K562 (cell line): Measurements from ENCODE around the gene ASIC1. TPM values are rescaled to one million over a fixed set of nuclear protein-coding genes. Genes with fewer than 3 reads are reported as not detected.

Experiments
- CBFA2T3 ChIP-seq: fragments of 450-650 bp; IDR thresholded peaks from 2 replicates; pipeline ENCODE4 v1.6.1; 2017
- CHD1 ChIP-seq: fragments of 200-600 bp; sonication (generic); IDR thresholded peaks from one replicate; pipeline ENCODE4 v1.6.1; 2012; ENCODE audit warnings: mild to moderate bottlenecking, moderate library complexity, low read length, inconsistent platforms
- DPF2 ChIP-seq: fragments of 450-650 bp; IDR thresholded peaks from 2 replicates; pipeline ENCODE4 v1.6.1; 2016
- E2F3 ChIP-seq: fragments of 250-450 bp; sonication (Bioruptor Pico); IDR thresholded peaks from 2 replicates; pipeline ENCODE4 v1.4.0; 2020; ENCODE audit warnings: mild to moderate bottlenecking
- EGR1 ChIP-seq: fragments of 450-650 bp; conservative IDR thresholded peaks from 2 replicates; pipeline ENCODE4 v1.6.1; 2017; ENCODE audit warnings: mild to moderate bottlenecking
- KLF6 ChIP-seq: fragments of 250-450 bp; sonication (Bioruptor Pico); IDR thresholded peaks from 2 replicates; pipeline ENCODE4 v1.4.0; 2020; ENCODE audit warnings: mild to moderate bottlenecking, moderate library complexity, borderline replicate concordance
- SMARCA5 ChIP-seq: fragments of 450-650 bp; IDR thresholded peaks from 2 replicates; pipeline ENCODE4 v1.6.1; 2016
- SP2 ChIP-seq: IDR thresholded peaks from 2 replicates; pipeline ENCODE4 v1.6.1; 2011; ENCODE audit warnings: mild to moderate bottlenecking, low read depth, low read length, moderate library complexity; ENCODE audit not compliant: poor library complexity, severe bottlenecking; ENCODE audit errors: extremely low read depth
- TFAM ChIP-seq: fragments of 250-450 bp; sonication (Bioruptor Pico); conservative IDR thresholded peaks from 2 replicates; pipeline ENCODE4 v1.5.0; 2021; ENCODE audit warnings: mild to moderate bottlenecking, moderate library complexity
- ZNF165 ChIP-seq: fragments of 250-450 bp; sonication (Bioruptor Pico); IDR thresholded peaks from 2 replicates; pipeline ENCODE4 v1.4.0; 2020; ENCODE audit warnings: borderline replicate concordance
- ZNF263 ChIP-seq: sonication (generic); formaldehyde crosslinking; IDR thresholded peaks from 2 replicates; pipeline ENCODE4 v1.8.0; 2022; ENCODE audit warnings: mild to moderate bottlenecking, missing genetic modification reagents, borderline replicate concordance
- ZNF3 ChIP-seq: fragments of 250-450 bp; sonication (Bioruptor Pico); IDR thresholded peaks from 2 replicates; pipeline ENCODE4 v1.5.0; 2021; ENCODE audit warnings: mild to moderate bottlenecking, moderate library complexity
- ZNF561 ChIP-seq: fragments of 450-650 bp; formaldehyde crosslinking; conservative IDR thresholded peaks from 2 replicates; pipeline ENCODE4 v1.4.0; 2020; ENCODE audit warnings: mild to moderate bottlenecking, moderate library complexity
- polyA plus RNA-seq, 8 experiments: library from polyadenylated mRNA; depleted of rRNA in 4 of 8; stranded (reverse) in 5 of 8; unstranded in 3 of 8; fragments of >200 nt; fragmentation: Nextera tagmentation in 2 of 8; fragmentation: Illumina TruSeq in 1 of 8; extraction: Ambion mirVana in 2 of 8; extraction: Trizol in 1 of 8; gene quantifications; 2 replicates each; pipeline versions ENCODE4 v1.2.1 to v1.2.3, GENCODE V29; 2011 to 2014; ENCODE audit warnings: inconsistent platforms in 1 of 8, missing spikeins in 1 of 8
- total RNA-seq, 7 experiments: library from RNA; depleted of rRNA in 6 of 7; stranded (reverse); fragments of >200 nt in 6 of 7; fragmentation: Illumina TruSeq in 2 of 7; extraction: Trizol in 2 of 7; gene quantifications; 2 replicates each; pipeline versions ENCODE4 v1.2.1 to v1.2.3, GENCODE V29; 2011 to 2021; ENCODE audit warnings: low replicate concordance in 1 of 7
- TF ChIP-seq, protein P1 (sequence below): fragments of 450-650 bp; IDR thresholded peaks from 2 replicates; pipeline ENCODE4 v1.6.1; 2016; ENCODE audit warnings: borderline replicate concordance
- TF ChIP-seq, protein P2 (sequence below): fragments of 250-450 bp; sonication (Bioruptor Pico); IDR thresholded peaks from 2 replicates; pipeline ENCODE4 v1.6.1; 2021; ENCODE audit warnings: mild to moderate bottlenecking
- TF ChIP-seq, protein P3 (sequence below), 2 experiments: IDR thresholded peaks in 1 of 2; conservative IDR thresholded peaks in 1 of 2; 2 replicates each; pipeline ENCODE4 v1.6.1; 2016; ENCODE audit warnings: low read depth in 2 of 2, mild to moderate bottlenecking in 1 of 2, missing compliant biosample characterization in 1 of 2, missing genetic modification characterization in 1 of 2, moderate library complexity in 1 of 2
- TF ChIP-seq, protein P4 (sequence below), 2 experiments: fragments of 200-800 bp in 1 of 2; sonication (Bioruptor generic) in 1 of 2; sonication (generic) in 1 of 2; formaldehyde crosslinking in 1 of 2; IDR thresholded peaks in 1 of 2; conservative IDR thresholded peaks in 1 of 2; 2 replicates each; pipeline versions ENCODE4 v1.5.0 to v1.6.1; 2016 to 2020; ENCODE audit warnings: missing compliant biosample characterization in 1 of 2, missing genetic modification characterization in 1 of 2, missing genetic modification reagents in 1 of 2
- TF ChIP-seq, protein P5 (sequence below): fragments of 250-450 bp; sonication (Bioruptor Pico); IDR thresholded peaks from 2 replicates; pipeline ENCODE4 v1.4.0; 2020; ENCODE audit warnings: mild to moderate bottlenecking, moderate library complexity

ASIC1 gene
- total and polyA plus RNA-seq, 9 of the 15 experiments (the other 6 are each of a cell fraction or from before 2014, with no cell fraction given) = 0.01 to 1.7 (median 0.45) TPM

DNA sequence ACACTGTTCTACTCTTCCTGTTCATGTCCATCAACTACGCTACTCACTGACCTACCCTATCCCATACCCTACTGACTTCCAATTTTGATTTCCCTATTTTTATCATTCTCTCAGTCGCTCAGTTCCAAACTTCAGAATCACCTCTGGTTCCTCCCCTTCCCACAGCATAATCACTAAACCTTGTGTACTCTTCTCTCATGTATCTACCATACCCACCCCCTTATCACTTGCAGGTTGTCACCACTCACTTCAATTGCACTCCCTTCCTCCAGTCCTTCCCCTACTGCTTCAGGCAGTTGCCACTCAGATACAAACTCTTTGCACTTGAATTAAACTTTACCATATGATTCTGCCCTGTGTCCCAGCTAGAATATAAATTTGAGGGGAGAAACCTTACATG, 38.4 kb upstream of the ASIC1 start (continued):
- TF ChIP-seq, protein P1, sequence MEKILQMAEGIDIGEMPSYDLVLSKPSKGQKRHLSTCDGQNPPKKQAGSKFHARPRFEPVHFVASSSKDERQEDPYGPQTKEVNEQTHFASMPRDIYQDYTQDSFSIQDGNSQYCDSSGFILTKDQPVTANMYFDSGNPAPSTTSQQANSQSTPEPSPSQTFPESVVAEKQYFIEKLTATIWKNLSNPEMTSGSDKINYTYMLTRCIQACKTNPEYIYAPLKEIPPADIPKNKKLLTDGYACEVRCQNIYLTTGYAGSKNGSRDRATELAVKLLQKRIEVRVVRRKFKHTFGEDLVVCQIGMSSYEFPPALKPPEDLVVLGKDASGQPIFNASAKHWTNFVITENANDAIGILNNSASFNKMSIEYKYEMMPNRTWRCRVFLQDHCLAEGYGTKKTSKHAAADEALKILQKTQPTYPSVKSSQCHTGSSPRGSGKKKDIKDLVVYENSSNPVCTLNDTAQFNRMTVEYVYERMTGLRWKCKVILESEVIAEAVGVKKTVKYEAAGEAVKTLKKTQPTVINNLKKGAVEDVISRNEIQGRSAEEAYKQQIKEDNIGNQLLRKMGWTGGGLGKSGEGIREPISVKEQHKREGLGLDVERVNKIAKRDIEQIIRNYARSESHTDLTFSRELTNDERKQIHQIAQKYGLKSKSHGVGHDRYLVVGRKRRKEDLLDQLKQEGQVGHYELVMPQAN = no peak
- TF ChIP-seq SMARCA5 = 0 out of 2 replicates have a peak, but pooled peaks have one; percentile 13
- no peak for TF ChIP-seq SP2
- TF ChIP-seq KLF6 = no peak
- no peak for TF ChIP-seq ZNF263 (CRISPR knock-in tag)
- TF ChIP-seq TFAM = no peak
- TF ChIP-seq, protein P2, sequence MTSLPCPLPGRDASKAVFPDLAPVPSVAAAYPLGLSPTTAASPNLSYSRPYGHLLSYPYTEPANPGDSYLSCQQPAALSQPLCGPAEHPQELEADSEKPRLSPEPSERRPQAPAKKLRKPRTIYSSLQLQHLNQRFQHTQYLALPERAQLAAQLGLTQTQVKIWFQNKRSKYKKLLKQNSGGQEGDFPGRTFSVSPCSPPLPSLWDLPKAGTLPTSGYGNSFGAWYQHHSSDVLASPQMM = no peak
- TF ChIP-seq E2F3 = no peak
- TF ChIP-seq, protein P3, sequence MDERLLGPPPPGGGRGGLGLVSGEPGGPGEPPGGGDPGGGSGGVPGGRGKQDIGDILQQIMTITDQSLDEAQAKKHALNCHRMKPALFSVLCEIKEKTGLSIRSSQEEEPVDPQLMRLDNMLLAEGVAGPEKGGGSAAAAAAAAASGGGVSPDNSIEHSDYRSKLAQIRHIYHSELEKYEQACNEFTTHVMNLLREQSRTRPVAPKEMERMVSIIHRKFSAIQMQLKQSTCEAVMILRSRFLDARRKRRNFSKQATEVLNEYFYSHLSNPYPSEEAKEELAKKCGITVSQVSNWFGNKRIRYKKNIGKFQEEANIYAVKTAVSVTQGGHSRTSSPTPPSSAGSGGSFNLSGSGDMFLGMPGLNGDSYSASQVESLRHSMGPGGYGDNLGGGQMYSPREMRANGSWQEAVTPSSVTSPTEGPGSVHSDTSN (CRISPR knock-in tag; IDR thresholded peaks at IDR 0.05; ENCODE audit: low read depth) = peak; percentile 33; the same call in 1 of the 2 replicates
- TF ChIP-seq, protein P3 (tag; conservative IDR thresholded peaks at IDR 0.05; ENCODE audit: low read depth) = peak; percentile 93
- no peak for TF ChIP-seq ZNF561 (CRISPR knock-in tag)
- 0 out of 2 replicates have a peak, but pooled peaks have one; percentile 42 for TF ChIP-seq DPF2
- TF ChIP-seq, protein P4, sequence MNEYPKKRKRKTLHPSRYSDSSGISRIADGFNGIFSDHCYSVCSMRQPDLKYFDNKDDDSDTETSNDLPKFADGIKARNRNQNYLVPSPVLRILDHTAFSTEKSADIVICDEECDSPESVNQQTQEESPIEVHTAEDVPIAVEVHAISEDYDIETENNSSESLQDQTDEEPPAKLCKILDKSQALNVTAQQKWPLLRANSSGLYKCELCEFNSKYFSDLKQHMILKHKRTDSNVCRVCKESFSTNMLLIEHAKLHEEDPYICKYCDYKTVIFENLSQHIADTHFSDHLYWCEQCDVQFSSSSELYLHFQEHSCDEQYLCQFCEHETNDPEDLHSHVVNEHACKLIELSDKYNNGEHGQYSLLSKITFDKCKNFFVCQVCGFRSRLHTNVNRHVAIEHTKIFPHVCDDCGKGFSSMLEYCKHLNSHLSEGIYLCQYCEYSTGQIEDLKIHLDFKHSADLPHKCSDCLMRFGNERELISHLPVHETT (CRISPR knock-in tag; conservative IDR thresholded peaks at IDR 0.05 in 1 of 2, IDR thresholded peaks at IDR 0.05 in 1 of 2) = no peak
- TF ChIP-seq ZNF165 (CRISPR knock-in tag) = no peak
- TF ChIP-seq, protein P5, sequence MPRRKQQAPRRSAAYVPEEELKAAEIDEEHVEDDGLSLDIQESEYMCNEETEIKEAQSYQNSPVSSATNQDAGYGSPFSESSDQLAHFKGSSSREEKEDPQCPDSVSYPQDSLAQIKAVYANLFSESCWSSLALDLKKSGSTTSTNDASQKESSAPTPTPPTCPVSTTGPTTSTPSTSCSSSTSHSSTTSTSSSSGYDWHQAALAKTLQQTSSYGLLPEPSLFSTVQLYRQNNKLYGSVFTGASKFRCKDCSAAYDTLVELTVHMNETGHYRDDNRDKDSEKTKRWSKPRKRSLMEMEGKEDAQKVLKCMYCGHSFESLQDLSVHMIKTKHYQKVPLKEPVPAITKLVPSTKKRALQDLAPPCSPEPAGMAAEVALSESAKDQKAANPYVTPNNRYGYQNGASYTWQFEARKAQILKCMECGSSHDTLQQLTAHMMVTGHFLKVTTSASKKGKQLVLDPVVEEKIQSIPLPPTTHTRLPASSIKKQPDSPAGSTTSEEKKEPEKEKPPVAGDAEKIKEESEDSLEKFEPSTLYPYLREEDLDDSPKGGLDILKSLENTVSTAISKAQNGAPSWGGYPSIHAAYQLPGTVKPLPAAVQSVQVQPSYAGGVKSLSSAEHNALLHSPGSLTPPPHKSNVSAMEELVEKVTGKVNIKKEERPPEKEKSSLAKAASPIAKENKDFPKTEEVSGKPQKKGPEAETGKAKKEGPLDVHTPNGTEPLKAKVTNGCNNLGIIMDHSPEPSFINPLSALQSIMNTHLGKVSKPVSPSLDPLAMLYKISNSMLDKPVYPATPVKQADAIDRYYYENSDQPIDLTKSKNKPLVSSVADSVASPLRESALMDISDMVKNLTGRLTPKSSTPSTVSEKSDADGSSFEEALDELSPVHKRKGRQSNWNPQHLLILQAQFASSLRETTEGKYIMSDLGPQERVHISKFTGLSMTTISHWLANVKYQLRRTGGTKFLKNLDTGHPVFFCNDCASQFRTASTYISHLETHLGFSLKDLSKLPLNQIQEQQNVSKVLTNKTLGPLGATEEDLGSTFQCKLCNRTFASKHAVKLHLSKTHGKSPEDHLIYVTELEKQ (CRISPR knock-in tag) = no peak
- no peak for TF ChIP-seq CHD1
- TF ChIP-seq ZNF3 = no peak
- TF ChIP-seq EGR1 = no peak
- peak; percentile 57 for TF ChIP-seq CBFA2T3
